ENCODE data around the gene PARP12. TPM values are rescaled to one million over a fixed set of nuclear protein-coding genes. Genes with fewer than 3 reads are reported as not detected.

Gene PARP12
- total RNA-seq, 1 donor from 2014 or later = 15.2 TPM

DNA sequence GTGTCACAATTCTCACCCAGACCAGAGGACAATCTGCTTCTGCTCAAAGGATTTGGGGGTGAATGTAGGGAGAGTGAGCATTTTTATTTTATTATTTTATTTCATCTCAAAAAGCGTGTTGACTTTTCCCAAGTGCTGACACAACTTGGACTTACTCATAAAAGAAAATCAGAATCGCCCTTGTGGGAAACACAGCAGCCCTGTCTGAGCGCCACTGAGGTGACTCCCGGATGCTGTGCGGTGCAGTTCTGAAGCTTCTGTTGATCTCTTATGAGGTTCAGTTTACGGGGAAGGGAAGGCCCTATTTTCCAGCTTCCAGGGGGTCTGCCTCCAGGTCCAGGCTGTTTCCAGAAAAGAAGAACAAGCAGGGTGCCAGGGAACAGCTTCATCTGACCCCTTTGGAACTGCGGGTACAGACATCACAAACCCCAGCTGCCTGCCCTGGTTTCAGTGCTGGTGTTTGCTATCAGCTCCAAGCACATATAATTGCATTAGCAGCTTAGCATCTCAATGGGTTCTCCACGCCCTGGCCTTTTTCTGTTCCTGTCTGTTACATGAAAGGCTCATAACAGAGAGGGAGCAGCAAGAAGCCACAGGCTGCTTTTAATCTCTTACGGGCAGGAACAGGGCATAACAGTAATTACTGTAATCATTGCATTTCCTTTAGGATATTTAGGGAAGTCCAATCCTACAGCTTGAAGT is 52.4 kb downstream of the PARP12 start:
- ATAC-seq = no peak

DNA sequence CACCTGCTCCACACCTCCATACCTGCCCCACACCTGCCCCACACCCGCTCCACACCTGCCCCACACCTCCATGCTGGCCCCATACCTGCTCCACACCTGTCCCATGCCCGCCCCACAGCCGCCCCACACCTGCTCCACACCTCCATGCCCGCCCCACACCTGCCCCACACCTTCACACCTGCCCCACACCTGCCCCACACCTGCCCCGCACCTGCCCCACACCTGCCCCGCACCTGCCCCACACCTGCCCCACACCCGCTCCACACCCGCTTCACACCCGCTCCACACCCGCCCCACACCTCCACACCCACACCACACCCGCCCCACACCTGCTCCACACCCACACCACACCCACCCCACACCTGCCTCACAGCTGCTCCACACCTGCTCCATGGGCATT is 53.0 kb downstream of the PARP12 start:
- ATAC-seq = peak; percentile 39

DNA sequence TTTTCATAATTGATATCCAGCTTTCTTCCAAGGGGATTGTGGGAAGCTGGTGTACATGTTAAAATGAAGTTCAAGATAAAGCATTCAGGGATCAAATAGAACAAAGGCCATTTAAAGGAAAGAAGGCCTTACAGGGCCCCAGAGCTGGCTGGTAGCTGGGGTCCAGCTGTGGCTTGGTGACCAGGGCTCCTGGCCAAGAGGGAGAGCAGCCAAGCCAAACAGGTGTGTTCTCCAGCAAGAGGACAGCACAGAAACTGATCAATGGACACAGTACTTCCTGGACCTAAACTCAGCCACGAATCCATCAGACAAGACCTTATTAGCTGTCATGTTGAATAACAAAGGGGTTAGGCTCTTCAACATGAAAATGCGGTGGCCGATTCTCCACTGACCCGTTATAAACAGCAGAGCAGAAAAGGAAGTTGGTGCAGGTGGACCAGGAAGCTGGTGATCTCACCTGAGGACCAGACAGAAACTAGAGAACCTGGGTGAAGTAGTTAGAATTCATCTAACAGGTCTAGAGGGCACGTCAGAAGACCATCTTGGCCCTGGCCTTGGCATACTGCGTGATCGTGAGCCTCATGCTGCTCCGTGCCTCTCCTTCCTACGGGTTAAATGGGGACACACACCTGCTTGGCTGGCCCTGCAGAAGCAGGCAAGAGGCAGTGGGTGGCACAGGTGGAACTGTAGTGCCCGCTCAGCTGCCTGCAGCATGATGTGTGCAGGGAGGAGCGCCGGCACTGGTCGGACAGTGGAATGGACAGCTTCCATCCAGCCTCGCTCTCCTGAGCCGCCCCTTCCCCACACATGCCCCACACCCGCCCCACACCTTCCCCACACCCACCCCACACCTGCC is 53.8 kb downstream of the PARP12 start:
- no peak for ATAC-seq

DNA sequence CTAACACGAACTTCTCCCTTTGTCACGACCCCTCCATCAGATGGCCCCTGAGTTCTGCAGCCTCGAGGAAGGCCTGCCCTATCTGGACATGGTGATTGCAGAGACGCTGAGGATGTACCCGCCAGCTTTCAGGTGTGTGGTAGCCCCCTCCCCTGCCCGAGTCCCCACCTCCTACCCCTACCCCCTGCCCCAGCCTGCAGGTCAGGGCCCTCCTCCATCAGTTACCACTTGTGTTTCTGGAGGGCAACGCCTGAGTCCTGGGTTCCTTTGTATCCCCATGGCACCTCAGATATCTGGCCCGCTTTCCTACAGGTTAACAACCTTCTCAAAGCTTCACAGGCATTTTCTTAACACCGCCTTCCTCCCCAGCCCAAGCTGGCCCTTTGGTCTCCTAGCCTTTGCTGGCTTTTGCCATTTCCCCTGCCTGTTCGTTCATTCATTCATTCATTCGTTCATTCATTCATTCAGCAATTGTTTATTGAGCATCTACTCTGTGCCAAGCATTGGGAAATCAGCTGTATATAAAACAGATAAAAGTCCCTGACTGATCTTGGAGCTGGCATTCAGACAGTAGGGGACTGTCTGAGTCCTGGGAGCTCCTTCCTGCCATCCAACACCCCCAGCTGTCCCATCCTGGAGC is 55.6 kb downstream of the PARP12 start:
- ATAC-seq = no peak

DNA sequence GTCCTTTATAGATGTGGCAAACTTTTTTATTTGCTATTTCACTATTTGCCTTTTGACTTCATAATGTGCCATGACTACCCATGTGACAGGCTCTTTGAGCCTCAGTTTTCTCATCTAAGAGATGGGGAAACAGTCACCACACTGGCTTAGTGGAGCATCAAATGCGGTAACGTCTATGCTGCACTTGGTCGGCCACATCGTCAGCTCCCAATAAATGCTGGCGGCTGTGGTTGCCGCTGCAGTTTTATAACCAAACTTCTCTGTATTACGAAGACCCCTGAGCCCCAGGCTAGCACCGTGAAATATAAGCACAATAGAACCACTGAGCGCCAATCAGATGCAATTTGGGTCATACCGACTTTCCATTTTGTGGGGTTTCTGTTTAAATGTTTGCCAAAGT is 56.2 kb downstream of the PARP12 start:
- ATAC-seq = no peak

DNA sequence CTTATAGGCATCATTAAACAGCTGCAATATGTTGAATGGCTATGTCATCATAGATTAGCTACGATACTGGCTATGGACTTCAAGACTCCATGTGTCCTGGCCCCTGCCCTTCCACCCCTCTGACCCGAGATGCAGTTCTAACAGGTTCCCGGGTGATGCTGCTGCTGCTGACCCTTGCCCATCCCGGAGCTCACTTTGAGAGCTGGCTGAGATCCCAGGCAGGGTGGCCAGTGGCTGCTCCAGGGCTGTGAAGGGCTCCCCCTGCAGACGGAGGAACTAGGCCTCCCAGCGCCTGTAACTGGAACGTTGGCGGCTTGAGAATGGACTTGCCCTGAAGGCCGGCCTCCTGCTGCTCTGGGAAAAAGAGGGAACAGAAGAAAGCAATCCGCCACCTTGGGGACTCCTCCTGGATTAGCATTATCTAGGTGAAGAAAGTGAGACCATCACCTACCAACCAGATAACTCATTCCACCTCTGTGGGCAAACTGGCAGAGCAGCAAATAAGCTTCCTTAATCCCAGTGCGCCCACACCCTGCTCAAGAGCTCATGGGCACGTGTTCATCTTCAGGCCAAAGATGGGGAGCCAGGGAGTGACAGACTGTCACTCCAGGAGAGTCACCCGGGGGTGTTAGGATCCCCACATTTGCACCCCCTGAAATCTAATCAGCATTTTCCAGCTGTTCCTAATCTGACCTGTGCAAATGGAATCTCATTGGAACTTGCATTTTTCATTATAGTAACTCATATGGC is 56.8 kb downstream of the PARP12 start:
- peak; percentile 66 for ATAC-seq

DNA sequence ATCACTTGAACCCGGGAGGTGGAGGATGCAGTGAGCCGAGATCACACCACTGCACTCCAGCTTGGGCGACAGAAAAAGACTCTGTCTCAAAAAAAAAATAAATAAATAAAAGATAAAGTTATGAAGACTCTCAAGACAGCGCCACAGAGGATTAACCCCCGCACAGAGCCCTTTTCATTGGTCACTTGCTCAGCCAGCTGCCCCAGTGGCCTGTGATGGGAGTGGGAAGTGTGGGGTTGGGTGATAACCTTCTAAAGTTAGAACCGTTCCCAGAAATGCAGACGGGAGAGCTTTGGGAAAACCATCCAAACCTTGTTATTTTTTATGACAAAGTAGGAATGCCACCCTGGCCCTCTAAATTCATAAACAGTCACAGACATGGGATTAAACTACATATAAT is 57.4 kb downstream of the PARP12 start:
- no peak for ATAC-seq

DNA sequence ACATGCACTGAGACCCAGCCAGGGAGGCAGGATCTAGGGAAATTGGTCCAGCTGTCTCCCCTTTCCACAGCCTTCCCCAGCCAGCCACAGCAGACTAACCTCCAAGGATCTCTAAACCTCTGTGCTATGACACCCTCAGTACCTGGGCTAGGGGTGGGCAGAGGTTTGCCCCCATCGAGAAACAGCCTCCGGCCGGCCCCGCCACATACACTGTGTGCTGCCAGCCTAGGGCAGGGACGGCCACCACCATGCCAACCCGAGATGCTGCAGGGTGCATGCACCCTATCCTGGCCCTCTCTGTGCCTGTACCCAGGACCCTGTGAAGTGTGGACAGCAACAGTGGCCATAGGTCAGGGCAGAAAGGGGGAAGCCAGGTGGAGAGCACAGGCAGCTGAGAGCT is 58.1 kb downstream of the PARP12 start:
- ATAC-seq = peak; percentile 14

DNA sequence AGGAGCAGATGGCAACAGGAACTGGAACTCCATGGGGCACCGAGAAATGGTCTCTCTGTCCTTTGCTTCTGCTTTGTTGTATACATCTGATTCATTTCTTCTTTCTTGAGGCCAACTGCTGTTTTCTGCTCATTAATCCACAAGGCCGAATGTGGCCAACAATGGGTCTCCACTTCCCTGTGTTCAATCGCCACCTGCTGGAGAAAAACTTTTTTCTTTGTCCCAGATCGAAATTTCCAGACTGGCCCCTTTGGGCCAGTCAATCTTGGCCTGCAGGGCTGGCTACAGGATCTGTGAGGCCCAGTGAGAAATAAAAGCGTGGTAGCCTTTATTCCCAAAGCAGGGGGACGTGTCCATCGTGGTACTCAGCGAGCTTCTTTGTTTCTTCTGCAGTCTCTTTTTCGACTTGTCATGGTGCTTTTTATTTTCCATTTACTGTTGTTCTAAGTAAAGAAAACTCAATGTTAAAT is 58.8 kb downstream of the PARP12 start:
- ATAC-seq = peak; percentile 30

DNA sequence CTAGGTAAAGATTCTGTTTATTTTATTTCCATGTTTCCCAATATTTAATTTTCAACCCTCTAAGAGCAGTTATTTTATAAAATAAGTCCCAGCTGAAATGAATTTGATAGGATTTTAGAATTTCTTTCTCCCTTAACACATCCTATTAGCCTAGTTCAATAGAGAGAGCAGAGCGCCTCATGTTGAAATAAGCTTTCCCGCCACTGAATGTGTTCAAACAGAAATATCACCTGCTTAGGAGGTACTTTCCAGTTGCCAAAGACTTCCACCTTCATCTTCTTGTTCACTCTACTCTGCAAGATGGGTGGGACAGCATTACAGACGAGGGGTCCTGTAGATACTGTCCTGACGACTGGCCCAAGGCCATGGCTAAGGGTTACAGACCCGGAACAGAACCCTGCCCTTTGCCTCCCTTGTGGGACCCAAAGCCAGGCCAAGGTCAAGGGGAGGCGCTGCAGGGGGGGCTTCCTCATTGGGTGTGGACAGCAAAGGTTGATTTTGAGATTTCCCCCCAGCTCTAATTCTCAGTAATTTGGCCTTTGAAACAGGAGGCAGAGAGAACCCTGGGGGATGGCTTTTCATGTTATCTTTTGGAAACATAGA is 62.0 kb downstream of the PARP12 start:
- ATAC-seq = no peak

DNA sequence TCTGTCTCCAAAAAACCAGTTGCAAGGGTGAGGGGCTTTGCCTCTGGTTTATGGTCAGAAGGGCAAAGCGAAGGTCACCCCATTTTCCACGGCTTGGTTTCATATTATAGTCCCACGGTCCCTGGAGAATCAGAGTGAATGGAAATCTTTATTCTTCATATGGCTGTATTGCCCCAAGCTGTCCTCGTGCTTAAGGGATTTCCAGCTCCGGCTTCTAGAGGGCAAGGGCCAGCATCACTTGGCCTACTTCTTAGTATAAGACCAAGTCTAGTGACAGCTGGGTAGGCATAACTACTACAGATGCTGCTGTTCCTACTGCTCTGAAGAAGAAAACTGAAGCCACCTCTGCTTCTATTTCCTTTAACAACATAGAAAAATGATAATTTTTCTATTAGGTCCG is 63.2 kb downstream of the PARP12 start:
- no peak for ATAC-seq

DNA sequence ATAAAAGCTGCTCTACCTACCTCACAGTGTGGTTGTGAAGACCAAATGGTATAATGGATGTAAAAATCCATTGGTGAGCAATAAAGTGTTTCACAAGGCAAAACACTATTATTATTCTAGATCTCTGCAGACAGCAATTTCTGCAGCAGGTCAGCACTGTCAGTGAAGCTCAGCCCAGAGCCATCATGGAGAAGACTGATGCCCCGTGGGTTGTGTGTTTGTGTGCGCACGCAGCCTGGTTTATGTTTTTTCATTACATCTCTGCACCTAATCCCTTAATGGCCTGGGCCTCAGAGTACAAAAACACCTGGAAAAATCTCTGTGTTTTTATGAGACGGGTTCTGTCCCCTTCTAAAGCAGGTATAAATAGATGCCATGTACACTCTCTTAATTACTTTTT is 64.2 kb downstream of the PARP12 start:
- no peak for ATAC-seq

DNA sequence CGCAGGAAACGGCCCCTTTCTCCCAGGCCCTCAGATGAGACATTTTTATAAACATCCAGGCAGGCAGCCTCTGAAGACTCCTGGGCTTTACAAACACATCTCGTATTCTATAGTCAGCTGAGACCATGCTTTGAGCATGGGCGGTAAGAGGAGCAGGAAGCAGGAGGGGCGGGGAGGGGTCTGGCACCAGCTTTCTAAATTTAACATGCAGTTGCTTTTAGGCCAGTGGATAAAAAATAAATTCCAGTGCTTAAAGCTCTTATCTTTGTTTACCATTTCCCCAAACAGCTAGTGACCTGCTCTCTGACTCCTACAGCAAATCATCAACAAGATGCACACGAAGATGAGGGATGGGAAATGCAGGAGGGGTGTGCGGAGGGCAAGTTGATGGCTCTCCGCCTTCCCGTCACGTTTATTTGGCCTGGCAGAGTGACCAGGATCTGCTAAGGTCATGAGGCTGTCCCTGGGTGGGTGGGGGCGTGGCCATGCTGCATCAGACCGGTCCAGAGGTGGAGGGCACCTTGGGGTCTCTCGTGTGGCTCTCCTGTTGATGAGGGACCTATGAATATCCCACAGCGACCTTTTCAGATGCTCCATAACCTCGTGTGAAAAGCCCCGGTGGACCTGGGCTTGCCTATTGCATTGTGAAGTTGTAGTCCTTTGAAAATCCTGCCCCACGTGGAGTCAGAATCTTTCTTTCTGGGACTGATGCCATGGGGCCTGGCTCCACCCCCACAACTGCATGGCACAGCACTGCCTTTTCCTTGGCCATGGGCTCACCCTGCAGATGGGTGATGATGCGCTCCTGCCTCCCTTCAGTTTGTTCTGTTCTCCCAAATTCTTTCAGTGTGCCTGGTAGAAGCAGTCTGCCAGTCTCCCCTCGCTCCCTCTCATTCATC is 67.5 kb downstream of the PARP12 start:
- ATAC-seq = peak; percentile 49

DNA sequence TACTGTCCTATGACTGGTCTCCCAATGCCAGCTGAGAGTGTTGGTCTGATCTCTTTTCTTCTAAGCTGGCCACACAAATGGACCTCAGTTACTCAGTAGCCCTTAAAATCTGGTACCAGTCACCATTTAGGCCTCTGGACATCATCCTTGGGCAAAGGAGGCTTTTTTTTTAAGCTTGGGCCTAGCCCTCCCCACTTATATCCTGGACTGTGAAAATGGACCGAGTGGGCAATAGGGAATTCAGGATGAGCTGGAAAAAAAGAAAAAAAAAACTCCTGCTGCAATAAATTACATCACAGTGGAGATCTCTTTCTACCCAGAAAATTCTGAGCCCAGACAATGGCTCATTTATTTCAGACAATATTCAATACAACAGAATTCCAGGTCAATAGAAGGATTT is 68.4 kb downstream of the PARP12 start:
- ATAC-seq = no peak

DNA sequence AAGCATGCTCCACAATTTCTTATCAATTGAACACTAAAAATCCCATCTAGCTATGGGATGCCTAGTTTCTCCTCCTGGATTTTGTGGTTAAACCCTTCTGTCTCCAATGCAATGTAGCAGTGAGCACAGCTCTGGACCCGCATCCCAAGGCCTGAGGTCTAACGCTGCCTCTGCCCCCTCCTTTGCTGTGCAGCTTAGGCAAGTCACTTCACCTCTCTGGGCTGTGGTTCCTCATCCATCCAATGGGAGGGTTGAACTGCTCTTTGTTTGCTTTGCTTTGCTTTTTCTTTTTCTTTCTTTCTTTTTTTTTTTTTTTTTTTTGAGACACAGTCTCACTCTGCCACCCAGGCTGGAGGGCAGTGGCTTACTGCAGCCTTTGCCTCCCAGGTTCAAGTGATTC is 69.2 kb downstream of the PARP12 start:
- no peak for ATAC-seq

DNA sequence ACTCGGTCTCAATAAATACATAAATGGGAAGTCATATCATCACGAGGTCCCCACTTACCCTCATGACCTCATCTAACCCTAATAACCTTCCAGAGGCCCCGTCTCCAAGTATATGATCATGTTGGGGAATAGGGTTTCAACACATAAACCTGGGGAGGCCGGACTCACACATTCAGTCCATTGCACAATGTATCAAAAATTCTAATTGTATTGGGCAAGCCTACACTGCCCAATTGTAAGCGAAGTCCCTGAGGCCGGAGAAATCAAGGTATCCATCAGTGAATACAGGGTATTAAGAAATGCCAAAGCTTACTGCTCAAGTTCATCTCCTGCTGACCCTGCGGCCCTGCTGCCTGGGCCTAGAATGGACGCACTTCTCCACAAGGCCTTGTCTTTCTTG is 69.6 kb downstream of the PARP12 start:
- no peak for ATAC-seq

DNA sequence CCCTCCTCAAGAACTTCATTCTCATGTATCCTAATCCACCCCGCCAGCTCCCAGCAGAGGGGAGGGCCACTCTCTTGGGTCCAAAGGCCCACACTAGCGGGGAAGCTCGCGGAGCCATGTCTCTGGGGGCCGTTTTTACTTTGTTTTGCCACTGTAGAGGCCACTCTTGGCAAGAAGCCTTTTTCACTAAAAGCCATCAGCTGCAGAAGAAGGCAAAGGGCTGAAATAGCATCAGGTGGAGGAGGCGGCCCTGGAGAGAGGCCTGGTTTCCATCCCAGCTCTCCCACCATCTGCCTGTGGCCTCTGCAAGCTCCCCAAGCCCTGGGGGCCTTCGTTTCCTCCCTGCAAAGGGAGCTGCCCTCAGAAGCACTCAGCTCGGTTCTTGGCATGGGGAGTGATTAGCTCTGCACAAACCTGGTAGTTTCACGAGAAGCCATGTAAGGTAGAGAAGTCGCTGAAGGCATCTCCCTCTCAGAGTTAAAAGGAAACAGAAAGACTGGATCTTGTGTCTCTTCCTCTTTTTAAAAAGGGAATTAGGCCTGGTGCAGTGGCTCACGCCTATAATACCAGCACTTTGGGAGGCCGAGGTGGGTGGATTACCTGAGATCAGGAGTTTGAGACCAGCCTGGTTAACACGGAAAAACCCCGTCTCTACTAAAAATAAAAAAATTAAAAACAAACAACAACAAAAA is 70.3 kb downstream of the PARP12 start:
- no peak for ATAC-seq

DNA sequence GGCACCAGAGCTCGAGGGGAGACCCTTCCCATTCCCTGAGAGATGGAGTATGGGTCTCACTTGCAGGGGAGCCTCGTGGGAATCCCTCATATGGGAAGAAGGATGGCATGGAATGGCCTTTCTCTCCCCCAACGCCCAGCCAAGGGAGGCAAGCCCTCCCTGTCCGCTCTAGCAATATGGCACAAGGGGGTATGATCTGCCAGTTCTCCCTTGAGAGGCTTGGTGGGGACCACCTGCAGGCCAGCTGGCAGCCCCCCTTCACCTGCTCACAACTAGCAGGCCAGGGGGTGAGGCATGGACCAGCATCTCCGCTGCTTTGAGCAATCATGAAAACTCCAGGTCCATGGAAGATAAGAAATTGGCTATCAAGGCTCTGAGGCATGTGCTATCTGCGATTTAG is 70.8 kb downstream of the PARP12 start:
- ATAC-seq = no peak

DNA sequence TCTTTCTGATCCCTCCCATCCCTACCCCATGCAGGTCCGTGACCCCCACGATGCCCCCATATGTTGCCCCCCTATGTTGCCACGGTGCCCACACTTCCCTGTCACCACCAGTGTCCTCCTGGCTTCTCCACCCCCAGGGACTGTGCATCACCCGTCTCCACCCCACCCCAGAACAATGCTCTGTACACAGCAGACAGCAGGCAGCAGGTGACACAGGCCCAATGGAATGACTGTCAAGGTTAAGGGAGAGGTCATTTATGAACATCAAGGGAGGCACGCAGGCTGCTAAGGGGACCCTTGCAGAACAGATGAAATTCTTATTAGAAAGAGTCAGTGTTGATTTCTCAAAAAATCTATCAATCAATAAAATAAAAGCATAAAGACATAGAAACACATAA is 71.5 kb downstream of the PARP12 start:
- no peak for ATAC-seq

DNA sequence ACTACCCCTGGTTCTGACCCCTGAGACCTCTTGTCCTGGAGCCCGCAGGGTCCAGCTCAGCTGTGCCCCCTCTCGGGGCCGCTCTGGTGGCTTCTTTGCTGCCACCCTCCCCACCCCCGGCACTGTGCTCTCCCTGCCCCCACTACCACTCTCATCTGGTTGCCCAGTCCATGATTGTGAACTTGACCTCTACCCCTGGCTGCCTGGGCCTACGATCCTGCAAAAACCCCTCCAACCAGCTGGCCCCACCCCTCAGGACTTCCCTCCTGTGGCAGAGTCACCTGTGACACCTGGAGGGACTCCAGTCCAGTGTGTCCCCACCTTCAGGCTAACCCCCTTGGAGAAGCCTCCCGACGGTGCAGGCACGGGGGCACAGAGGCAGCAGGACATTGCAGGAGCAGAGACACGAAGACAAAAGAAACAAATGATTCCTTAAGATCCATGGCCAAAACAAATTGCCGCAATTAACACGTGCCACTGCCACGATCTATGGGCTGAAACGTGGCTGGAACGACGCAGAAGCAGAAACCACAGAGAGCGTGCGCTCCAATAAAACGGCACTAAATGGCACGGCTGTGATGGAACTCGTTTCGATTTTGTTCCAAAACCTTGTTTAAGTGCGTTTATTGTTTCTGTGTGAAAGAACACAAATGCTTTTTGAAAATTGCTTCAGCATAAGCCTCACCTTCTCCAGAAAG is 72.0 kb downstream of the PARP12 start:
- ATAC-seq = no peak
